GM23248 (cell line): ENCODE measurements around the gene CCDC80.

Experiments
- EZH2 ChIP-seq: fragments of 200-600 bp; sonication (generic); IDR thresholded peaks from 2 replicates; pipeline ENCODE4 v1.6.1; 2018; ENCODE audit warnings: antibody characterized with exemption, mild to moderate bottlenecking; ENCODE audit not compliant: insufficient read depth, poor library complexity, severe bottlenecking
- EZH2phosphoT487 ChIP-seq: fragments of 200-600 bp; sonication (generic); IDR thresholded peaks from 2 replicates; pipeline ENCODE4 v1.6.1; 2018; ENCODE audit warnings: antibody characterized with exemption, moderate library complexity, mild to moderate bottlenecking, low read depth; ENCODE audit not compliant: insufficient read depth

DNA sequence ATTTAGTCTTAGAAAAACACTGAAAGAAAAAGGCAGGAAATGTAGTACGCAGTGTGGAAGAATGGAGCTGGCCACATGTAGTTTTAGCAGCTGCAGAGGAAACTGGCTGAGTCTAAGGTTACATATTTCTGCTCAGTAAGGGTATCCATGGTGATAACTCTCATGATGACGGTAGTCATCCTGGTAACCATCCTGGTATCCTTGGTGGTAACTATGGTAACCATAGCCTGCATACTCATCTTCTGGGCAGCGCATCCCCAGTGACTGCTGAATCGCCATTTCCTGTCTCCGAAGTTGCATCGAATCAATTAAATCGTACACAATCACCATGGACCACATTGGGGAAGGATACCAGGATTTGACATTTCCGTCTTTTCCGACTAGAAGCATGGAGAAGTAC is 35.7 kb downstream of the CCDC80 start:
- no peak for TF ChIP-seq EZH2
- TF ChIP-seq EZH2phosphoT487: no peak
